K562 (cell line): ENCODE measurements around the gene ZNF8. TPM values are rescaled to one million over a fixed set of nuclear protein-coding genes. Genes with fewer than 3 reads are reported as not detected.
A peak's percentile ranks its signal among the peaks of the same experiment; 100 is the strongest.
"Not testable (repeated sequence)": the region's sequence is repeated elsewhere in the genome, so short reads cannot be mapped to it uniquely, and the experiment has no call there.

Experiments used
- ATAC-seq: fragments of 200-7000 bp; cut with Tn5 transposase; 3 replicates; pipeline ENCODE4 v1.9.1; 2020; ENCODE audit warnings: moderate library complexity
- BruUV-seq: library from RNA; stranded (reverse); fragments of 400-500 nt; replicated peaks from 2 replicates; lab custom pipeline; 2021; lab: Mats Ljungman, UMichigan
- CTCF ChIA-PET: fragments of 300-600 bp; formaldehyde crosslinking; extraction: SDS; loops from one replicate; lab custom pipeline; 2021; ENCODE audit warnings: low intra/inter-chr PET ratio; lab: Yijun Ruan, JAX
- POLR2A ChIA-PET: fragments of 300-600, 350-650 bp; sonication (Branson Sonifier 250); formaldehyde crosslinking; extraction: SDS; loops from one replicate; lab custom pipeline; 2021; ENCODE audit warnings: antibody characterized with exemption, inconsistent platforms; lab: Yijun Ruan, JAX
- DNase-seq, 4 experiments: peaks; one replicate each; pipeline versions ENCODE4 v3.0.0 to v3.0.0-alpha.2; 2011 to 2018; ENCODE audit warnings: low spot score in 3 of 4, mixed read lengths in 3 of 4; ENCODE audit errors: extremely low read depth in 1 of 4
- FAIRE-seq: peaks from 2 replicates; lab custom pipeline; 2011; peaks lifted over from hg19 to GRCh38; lab: Jason Lieb, UNC
- H2AFZ ChIP-seq: 2 replicates; pipeline ENCODE4 v1.6.0; 2011; ENCODE audit warnings: low read depth, low read length, control low read depth, inconsistent platforms
- H3K27ac ChIP-seq: fragments of 200-600 bp; 3 replicates; pipeline ENCODE4 v1.8.0; 2011; ENCODE audit warnings: low read depth, mild to moderate bottlenecking, control low read depth, inconsistent platforms, low read length, moderate library complexity, mixed read lengths; ENCODE audit errors: extremely low read depth
- H3K27me3 ChIP-seq, 2 experiments: fragments of 300-600 bp in 1 of 2; 2 replicates in 1 of 2; 3 replicates in 1 of 2; pipeline versions ENCODE4 v1.6.0 to v1.8.0; 2011; ENCODE audit warnings: inconsistent platforms in 2 of 2, low read length in 2 of 2, mild to moderate bottlenecking in 1 of 2, mixed read lengths in 1 of 2, moderate library complexity in 1 of 2; ENCODE audit not compliant: control insufficient read depth in 2 of 2, insufficient read depth in 2 of 2
- H3K36me3 ChIP-seq: fragments of 300-600 bp; 3 replicates; pipeline ENCODE4 v1.8.0; 2011; ENCODE audit warnings: mild to moderate bottlenecking, low read length, inconsistent platforms; ENCODE audit not compliant: control insufficient read depth, insufficient read depth
- H3K4me1 ChIP-seq, 2 experiments: fragments of 200-600 bp in 1 of 2; replicated peaks in 1 of 2; 2 replicates in 1 of 2; 3 replicates in 1 of 2; pipeline versions ENCODE4 v1.5.1 to v1.8.0; 2011; ENCODE audit warnings: inconsistent platforms in 2 of 2, low read length in 2 of 2, mild to moderate bottlenecking in 1 of 2, mixed read lengths in 1 of 2, moderate library complexity in 1 of 2; ENCODE audit not compliant: control insufficient read depth in 2 of 2, insufficient read depth in 2 of 2
- H3K4me2 ChIP-seq: 2 replicates; pipeline ENCODE4 v1.6.1; 2011; ENCODE audit warnings: low read length, control low read depth, inconsistent platforms, mixed read lengths; ENCODE audit not compliant: insufficient read depth
- H3K4me3 ChIP-seq: fragments of 200-600 bp; sonication (generic), shearing (Covaris generic); 2 replicates; pipeline ENCODE4 v1.5.1; 2016; ENCODE audit warnings: control low read depth, inconsistent platforms
- H3K79me2 ChIP-seq: fragments of 200-600 bp; 3 replicates; pipeline ENCODE4 v1.8.0; 2011; ENCODE audit warnings: low read length, inconsistent platforms; ENCODE audit not compliant: control insufficient read depth, insufficient read depth
- H3K9ac ChIP-seq, 2 experiments: 2 replicates each; pipeline versions ENCODE4 v1.6.0 to v1.6.1; 2011; ENCODE audit warnings: low read depth in 2 of 2, low read length in 2 of 2, control low read depth in 1 of 2, inconsistent platforms in 1 of 2, mild to moderate bottlenecking in 1 of 2, mixed read lengths in 1 of 2; ENCODE audit not compliant: insufficient read depth in 1 of 2
- H3K9me1 ChIP-seq: one replicate; pipeline ENCODE4 v1.6.0; 2011; ENCODE audit warnings: inconsistent platforms, mild to moderate bottlenecking, low read length, moderate library complexity; ENCODE audit not compliant: control insufficient read depth, insufficient read depth
- H3K9me3 ChIP-seq: replicated peaks from 2 replicates; pipeline ENCODE4 v1.5.1; 2011; ENCODE audit warnings: low read depth, low read length, inconsistent platforms; ENCODE audit not compliant: control insufficient read depth, insufficient read depth
- H4K20me1 ChIP-seq: replicated peaks from 2 replicates; pipeline ENCODE4 v1.6.1; 2011; ENCODE audit warnings: low read length, inconsistent platforms, mixed read lengths; ENCODE audit not compliant: control insufficient read depth, insufficient read depth
- ARID2 ChIP-seq: fragments of 450-650 bp; IDR thresholded peaks from 2 replicates; pipeline ENCODE4 v1.6.1; 2017; ENCODE audit warnings: antibody characterized with exemption, mild to moderate bottlenecking
- ARNT ChIP-seq, 2 experiments: fragments of 450-650 bp; IDR thresholded peaks; 2 replicates each; pipeline ENCODE4 v1.6.1; 2016; ENCODE audit warnings: mild to moderate bottlenecking in 1 of 2
- HOXB6 ChIP-seq: fragments of 250-450 bp; sonication (Bioruptor Pico); IDR thresholded peaks from 2 replicates; pipeline ENCODE4 v1.5.1; 2022; ENCODE audit warnings: mild to moderate bottlenecking, borderline replicate concordance
- MTA3 ChIP-seq: fragments of 450-650 bp; formaldehyde crosslinking; IDR thresholded peaks from 2 replicates; pipeline ENCODE4 v1.6.1; 2017; ENCODE audit warnings: mild to moderate bottlenecking, borderline replicate concordance
- RAD21 ChIP-seq, 2 experiments: fragments of 250-450 bp in 1 of 2; fragments of 450-650 bp in 1 of 2; sonication (Bioruptor Pico) in 1 of 2; formaldehyde crosslinking in 1 of 2; IDR thresholded peaks in 1 of 2; conservative IDR thresholded peaks in 1 of 2; 2 replicates each; pipeline versions ENCODE4 v1.4.0 to v1.8.0; 2020 to 2022; ENCODE audit warnings: mild to moderate bottlenecking in 2 of 2, moderate library complexity in 1 of 2
- SLC30A9 ChIP-seq: fragments of 250-450 bp; sonication (Bioruptor Pico); IDR thresholded peaks from 2 replicates; pipeline ENCODE4 v1.8.0; 2022; ENCODE audit warnings: mild to moderate bottlenecking, moderate library complexity
- ZKSCAN1 ChIP-seq: fragments of 150-350 bp; IDR thresholded peaks from 2 replicates; pipeline ENCODE4 v1.6.1; 2016; ENCODE audit warnings: low read depth, low read length
- whole genome bisulfite sequencing: fragments of 100-300 bp; shearing (Covaris generic); methylation state at CpG from one replicate; pipeline ENCODE4 v1.1.6; 2016; ENCODE audit warnings: low coverage, mixed read lengths; ENCODE audit not compliant: insufficient coverage; ENCODE audit errors: missing lambda C conversion rate; 5-methylcytosine and 5-hydroxymethylcytosine counted together
- in situ Hi-C: fragments of 300-500 bp; cut with MboI; formaldehyde crosslinking; loops from 4 replicates; pipeline ENCODE4 v1.15.0; 2018; ENCODE audit warnings: inconsistent platforms, mixed read lengths
- intact Hi-C: fragments of 100-400 bp; cut with micrococcal nuclease; formaldehyde crosslinking; loops from 2 replicates; pipeline ENCODE4 v1.14.2; 2022
- polyA plus RNA-seq, 8 experiments: library from polyadenylated mRNA; depleted of rRNA in 4 of 8; stranded (reverse) in 5 of 8; unstranded in 3 of 8; fragments of >200 nt; fragmentation: Nextera tagmentation in 2 of 8; fragmentation: Illumina TruSeq in 1 of 8; extraction: Ambion mirVana in 2 of 8; extraction: Trizol in 1 of 8; gene quantifications; 2 replicates each; pipeline versions ENCODE4 v1.2.1 to v1.2.3, GENCODE V29; 2011 to 2014; ENCODE audit warnings: inconsistent platforms in 1 of 8, missing spikeins in 1 of 8
- total RNA-seq, 7 experiments: library from RNA; depleted of rRNA in 6 of 7; stranded (reverse); fragments of >200 nt in 6 of 7; fragmentation: Illumina TruSeq in 2 of 7; extraction: Trizol in 2 of 7; gene quantifications; 2 replicates each; pipeline versions ENCODE4 v1.2.1 to v1.2.3, GENCODE V29; 2011 to 2021; ENCODE audit warnings: low replicate concordance in 1 of 7
- TF ChIP-seq, protein P1 (sequence below), 3 experiments: IDR thresholded peaks in 2 of 3; conservative IDR thresholded peaks in 1 of 3; 2 replicates each; pipeline ENCODE4 v1.5.1; 2011 to 2012; ENCODE audit warnings: low read length in 3 of 3, mild to moderate bottlenecking in 3 of 3, control low read depth in 2 of 3, improper control_type of control experiment in 1 of 3, inconsistent platforms in 1 of 3, low read depth in 1 of 3, mixed read lengths in 1 of 3, moderate library complexity in 1 of 3; ENCODE audit not compliant: insufficient read depth in 2 of 3
- TF ChIP-seq, protein P2 (sequence below): fragments of 450-650 bp; IDR thresholded peaks from 2 replicates; pipeline ENCODE4 v1.6.1; 2016; ENCODE audit warnings: mild to moderate bottlenecking

The ZNF8 gene
- total and polyA plus RNA-seq, 9 of the 15 experiments (the other 6 are each of a cell fraction or from before 2014, with no cell fraction given) = 0.71 to 7.7 (median 4.7) TPM

DNA sequence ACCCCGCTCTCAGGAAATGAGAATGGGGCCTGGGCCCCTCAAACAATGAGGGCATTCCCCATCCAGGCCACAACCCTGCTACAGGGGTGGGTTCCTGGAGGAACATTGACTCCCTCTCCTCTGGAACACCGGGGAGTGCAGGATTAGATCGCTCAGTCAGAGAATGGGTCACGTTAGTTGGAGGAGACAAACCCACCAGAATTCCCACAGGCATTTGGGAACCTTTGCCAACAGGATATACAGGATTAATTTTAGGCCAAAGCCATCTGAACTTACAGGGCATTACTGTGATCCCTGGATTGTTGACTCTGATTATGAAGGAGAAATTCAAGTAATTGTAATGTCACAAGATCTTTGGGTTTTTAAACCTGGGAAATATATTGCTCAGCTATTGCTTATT lies 29.0 kb downstream of the ZNF8 start:
- H3K4me1 ChIP-seq = peaks cover 7 to 15% of the 10 kb centered on the region in 2 experiments; a peak in 4 of 5 replicates
- no peak overlapping the region for H3K4me2 ChIP-seq
- ATAC-seq (no peak), FAIRE-seq (no peak), DNase-seq (no peak)
- no peaks in the 10 kb centered on the region for H3K9me1 ChIP-seq
- in situ Hi-C loops = no loop called here
- H3K36me3 ChIP-seq = peaks cover 61% of the 10 kb centered on the region
- H4K20me1 ChIP-seq = no peaks in the 10 kb centered on the region
- TF ChIP-seq ARNT (IDR thresholded peaks at IDR 0.05) = no peak
- no peak for TF ChIP-seq SLC30A9 (CRISPR knock-in tag)
- no peak for TF ChIP-seq ZKSCAN1
- TF ChIP-seq MTA3 = no peak
- TF ChIP-seq HOXB6 (CRISPR knock-in tag) = no peak
- TF ChIP-seq ARID2 = no peak
- H3K9me3 ChIP-seq = peaks cover 7% of the 10 kb centered on the region
- H3K79me2 ChIP-seq = peaks cover 36% of the 10 kb centered on the region
- 98% methylated on average over 4 of the region's 4 CpGs for WGBS
- H3K9ac ChIP-seq = no peak overlapping the region
- ChIA-PET POLR2A (interaction anchor here (3.0 to 4.2 kb wide), 2 partner anchors 10 to 18 kb away, joined by 9 to 27 read pairs; partner anchors contain the start of gene ZSCAN22), CTCF (no interaction called here)
- no peak overlapping the region for H2AFZ ChIP-seq
- intact Hi-C loops = no loop called here
- H3K27me3 ChIP-seq = no peaks in the 10 kb centered on the region
- no peak overlapping the region for H3K27ac ChIP-seq
- H3K4me3 ChIP-seq = no peak overlapping the region
- no TSS peak for BruUV-seq

DNA sequence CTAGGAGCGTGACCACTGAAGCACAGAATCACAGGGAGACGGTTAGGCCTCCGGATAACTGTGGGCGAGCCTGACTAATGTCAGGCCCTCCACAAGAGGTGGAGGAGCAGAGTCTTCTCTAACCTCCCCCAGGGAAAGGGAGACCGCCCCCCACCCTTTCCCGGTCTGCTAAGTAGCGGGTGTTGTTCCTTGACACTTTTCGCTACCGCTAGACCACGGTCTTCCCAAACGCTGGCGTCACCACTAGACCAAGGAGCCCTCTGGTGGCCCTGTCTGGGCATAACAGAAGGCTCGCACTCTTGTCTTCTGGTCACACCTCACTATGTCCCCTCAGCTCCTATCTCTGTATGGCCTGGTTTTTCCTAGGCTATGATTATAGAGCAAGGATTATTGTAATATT lies 31.9 kb downstream of the ZNF8 start:
- intact Hi-C loops, DNase-seq, H3K9ac ChIP-seq, ATAC-seq, H3K4me3 ChIP-seq, H3K27ac ChIP-seq, H4K20me1 ChIP-seq, H3K27me3 ChIP-seq, H3K9me1 ChIP-seq, BruUV-seq, H3K9me3 ChIP-seq, CTCF ChIA-PET, FAIRE-seq, H3K4me1 ChIP-seq, in situ Hi-C loops, H3K4me2 ChIP-seq, H2AFZ ChIP-seq: not testable (repeated sequence)
- Histone ChIP-seq H3K36me3 (peaks cover 87% of the 10 kb centered on the region), H3K79me2 (peaks cover 30% of the 10 kb centered on the region)
- 97% methylated on average over 10 of the region's 13 CpGs for WGBS
- POLR2A ChIA-PET = interaction anchor here (3.0 kb wide), 1 partner anchor 16 kb away, joined by 9 read pairs; the partner anchor contains the start of gene ZSCAN22
- TF ChIP-seq RAD21 (CRISPR knock-in tag; conservative IDR thresholded peaks at IDR 0.05 in 1 of 2, IDR thresholded peaks at IDR 0.05 in 1 of 2) = peak in 1 of 2 experiments; percentile 46; a peak in 2 of 4 replicates
- TF ChIP-seq, protein P1, sequence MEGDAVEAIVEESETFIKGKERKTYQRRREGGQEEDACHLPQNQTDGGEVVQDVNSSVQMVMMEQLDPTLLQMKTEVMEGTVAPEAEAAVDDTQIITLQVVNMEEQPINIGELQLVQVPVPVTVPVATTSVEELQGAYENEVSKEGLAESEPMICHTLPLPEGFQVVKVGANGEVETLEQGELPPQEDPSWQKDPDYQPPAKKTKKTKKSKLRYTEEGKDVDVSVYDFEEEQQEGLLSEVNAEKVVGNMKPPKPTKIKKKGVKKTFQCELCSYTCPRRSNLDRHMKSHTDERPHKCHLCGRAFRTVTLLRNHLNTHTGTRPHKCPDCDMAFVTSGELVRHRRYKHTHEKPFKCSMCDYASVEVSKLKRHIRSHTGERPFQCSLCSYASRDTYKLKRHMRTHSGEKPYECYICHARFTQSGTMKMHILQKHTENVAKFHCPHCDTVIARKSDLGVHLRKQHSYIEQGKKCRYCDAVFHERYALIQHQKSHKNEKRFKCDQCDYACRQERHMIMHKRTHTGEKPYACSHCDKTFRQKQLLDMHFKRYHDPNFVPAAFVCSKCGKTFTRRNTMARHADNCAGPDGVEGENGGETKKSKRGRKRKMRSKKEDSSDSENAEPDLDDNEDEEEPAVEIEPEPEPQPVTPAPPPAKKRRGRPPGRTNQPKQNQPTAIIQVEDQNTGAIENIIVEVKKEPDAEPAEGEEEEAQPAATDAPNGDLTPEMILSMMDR (IDR thresholded peaks at IDR 0.05 in 2 of 3, conservative IDR thresholded peaks at IDR 0.05 in 1 of 3; ENCODE audit: insufficient read depth in 2 of 3, low read depth in 1 of 3, low read length in 3 of 3) = 0 out of 6 replicates have a peak, but pooled peaks of 1 of the 3 experiments have one; percentile 15
- TF ChIP-seq, protein P2, sequence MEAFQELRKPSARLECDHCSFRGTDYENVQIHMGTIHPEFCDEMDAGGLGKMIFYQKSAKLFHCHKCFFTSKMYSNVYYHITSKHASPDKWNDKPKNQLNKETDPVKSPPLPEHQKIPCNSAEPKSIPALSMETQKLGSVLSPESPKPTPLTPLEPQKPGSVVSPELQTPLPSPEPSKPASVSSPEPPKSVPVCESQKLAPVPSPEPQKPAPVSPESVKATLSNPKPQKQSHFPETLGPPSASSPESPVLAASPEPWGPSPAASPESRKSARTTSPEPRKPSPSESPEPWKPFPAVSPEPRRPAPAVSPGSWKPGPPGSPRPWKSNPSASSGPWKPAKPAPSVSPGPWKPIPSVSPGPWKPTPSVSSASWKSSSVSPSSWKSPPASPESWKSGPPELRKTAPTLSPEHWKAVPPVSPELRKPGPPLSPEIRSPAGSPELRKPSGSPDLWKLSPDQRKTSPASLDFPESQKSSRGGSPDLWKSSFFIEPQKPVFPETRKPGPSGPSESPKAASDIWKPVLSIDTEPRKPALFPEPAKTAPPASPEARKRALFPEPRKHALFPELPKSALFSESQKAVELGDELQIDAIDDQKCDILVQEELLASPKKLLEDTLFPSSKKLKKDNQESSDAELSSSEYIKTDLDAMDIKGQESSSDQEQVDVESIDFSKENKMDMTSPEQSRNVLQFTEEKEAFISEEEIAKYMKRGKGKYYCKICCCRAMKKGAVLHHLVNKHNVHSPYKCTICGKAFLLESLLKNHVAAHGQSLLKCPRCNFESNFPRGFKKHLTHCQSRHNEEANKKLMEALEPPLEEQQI = 0 out of 2 replicates have a peak, but pooled peaks have one; percentile 53
